ENCODE data around the gene KATNBL1.

DNA sequence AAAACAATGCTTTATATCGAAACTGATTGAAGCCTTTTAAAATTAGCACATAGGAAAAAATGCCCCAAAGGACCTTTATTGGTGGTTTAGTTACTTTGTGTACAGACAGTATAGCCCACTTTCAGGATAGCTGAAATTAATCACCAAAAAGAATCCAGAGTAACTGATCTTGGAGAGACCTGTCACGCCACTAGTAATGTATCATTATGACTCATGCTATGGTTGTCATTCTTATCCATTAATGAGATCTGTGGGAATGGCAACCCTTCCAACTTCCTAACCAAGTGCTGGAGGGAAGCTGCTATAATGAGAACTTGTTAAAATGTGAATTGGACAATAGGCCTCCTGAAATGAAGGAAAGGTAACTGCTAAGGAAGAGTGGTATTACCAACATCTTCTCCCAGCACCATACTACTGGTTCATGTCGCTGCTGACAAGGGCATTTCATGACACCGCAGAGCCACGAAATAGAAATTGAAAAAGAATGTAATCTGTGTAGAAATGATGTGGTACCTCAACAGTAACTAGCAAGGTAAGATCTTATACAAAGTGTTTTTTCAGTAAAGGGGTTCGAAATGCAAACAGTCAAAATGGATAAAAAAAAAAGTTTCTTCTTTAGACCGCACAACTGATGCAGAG, 7.8 kb upstream of the KATNBL1 start:
- no peak for TF ChIP-seq CTCF (IDR thresholded peaks at IDR 0.05)
- no peak for TF ChIP-seq POLR2A (IDR thresholded peaks at IDR 0.05)
- no peak for TF ChIP-seq POLR2AphosphoS5 (IDR thresholded peaks at IDR 0.05)
